LNCaP clone FGC (cell line): ENCODE measurements around the gene KMT5B.

Experiments
- DNase-seq: peaks from one replicate; pipeline ENCODE4 v3.0.0-alpha.2; 2011; ENCODE audit warnings: low read depth
- H3K4me3 ChIP-seq: 2 replicates; pipeline ENCODE4 v1.5.1; 2011; ENCODE audit warnings: mild to moderate bottlenecking, low read depth, low read length, control low read depth
- CTCF ChIP-seq: IDR thresholded peaks from 2 replicates; pipeline ENCODE4 v1.5.1; 2012; ENCODE audit warnings: mild to moderate bottlenecking; ENCODE audit not compliant: control insufficient read depth, insufficient read depth; ENCODE audit errors: extremely low read depth

The KMT5B gene

DNA sequence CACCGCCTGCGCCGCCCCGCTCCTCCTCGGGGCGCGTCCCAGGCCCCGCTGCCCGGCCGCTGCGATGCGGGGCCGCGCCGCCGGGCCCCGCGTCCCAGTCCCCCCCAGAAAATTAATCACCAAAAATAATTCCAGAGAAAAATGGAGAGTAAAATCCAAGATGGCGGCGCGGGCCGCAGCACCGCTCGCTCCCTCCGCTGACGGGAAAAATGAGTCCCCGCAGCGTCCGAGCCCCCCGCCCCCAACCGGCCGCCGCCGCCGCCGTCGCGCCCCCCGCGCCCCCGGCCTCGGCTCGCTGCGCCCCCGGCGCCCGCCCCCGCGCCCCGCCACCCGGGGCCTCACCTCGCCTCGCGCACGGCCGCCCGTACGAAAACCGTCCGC is at the start of gene KMT5B:
Gene KMT5B, minus strand, starts transcription at position 162 of the 381 bp plus-strand sequence. CDS start 23,220 bp downstream, outside the sequence.
- DNase-seq = no peak
- TF ChIP-seq CTCF = no peak
- H3K4me3 ChIP-seq = peak within 1 kb of the TSS; percentile 94

GRCh38 chr11:68262544-68262827 is 49.4 kb upstream of the KMT5B start:
- no peak for DNase-seq
- TF ChIP-seq CTCF = no peak
- H3K4me3 ChIP-seq = no peak overlapping the region

- DNase-seq = no peak
- TF ChIP-seq CTCF = no peak
- H3K4me3 ChIP-seq = no peak overlapping the region
These were observed 48.9 kb upstream of the KMT5B start for GRCh38 chr11:68261749-68262543.

DNA sequence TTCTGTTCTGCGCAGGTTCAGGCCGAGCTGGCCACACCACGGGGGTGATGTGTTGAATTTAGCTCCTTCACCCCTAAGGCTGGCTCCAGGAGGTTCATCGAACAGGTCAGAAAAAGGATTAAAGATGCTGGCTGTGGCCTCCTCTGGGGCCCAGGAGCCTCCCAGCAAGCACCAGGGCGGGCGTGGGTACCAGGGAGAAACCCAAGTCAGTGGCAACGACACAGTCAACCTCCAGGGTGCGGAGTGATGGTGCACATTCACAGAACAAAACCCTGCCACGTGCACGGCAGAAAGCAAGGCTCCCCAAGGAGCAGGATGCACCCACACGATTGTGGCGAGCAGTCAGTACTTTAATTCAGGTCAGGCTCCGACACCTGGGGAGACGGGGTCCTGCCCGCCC is 47.9 kb upstream of the KMT5B start:
- TF ChIP-seq CTCF = no peak
- H3K4me3 ChIP-seq = no peak overlapping the region
- no peak for DNase-seq

DNA sequence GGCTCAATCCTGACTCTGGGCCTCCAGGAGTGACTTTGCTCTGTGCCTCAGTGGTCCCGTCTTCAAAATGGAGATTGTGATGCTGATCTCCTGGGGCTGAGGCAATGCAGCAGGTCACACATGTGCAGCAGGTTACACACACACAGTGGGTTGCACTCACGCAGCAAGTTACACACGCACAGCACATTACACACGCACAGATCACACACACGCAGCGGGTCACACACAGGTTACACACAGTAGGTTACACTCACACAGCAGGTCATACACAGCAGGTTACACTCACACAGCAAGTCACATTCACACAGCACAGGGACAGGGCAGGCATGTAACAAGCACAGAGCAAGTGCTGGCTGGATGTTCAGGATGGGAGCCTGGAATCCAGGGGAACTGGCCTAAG is 47.4 kb upstream of the KMT5B start:
- no peak overlapping the region for H3K4me3 ChIP-seq

DNA sequence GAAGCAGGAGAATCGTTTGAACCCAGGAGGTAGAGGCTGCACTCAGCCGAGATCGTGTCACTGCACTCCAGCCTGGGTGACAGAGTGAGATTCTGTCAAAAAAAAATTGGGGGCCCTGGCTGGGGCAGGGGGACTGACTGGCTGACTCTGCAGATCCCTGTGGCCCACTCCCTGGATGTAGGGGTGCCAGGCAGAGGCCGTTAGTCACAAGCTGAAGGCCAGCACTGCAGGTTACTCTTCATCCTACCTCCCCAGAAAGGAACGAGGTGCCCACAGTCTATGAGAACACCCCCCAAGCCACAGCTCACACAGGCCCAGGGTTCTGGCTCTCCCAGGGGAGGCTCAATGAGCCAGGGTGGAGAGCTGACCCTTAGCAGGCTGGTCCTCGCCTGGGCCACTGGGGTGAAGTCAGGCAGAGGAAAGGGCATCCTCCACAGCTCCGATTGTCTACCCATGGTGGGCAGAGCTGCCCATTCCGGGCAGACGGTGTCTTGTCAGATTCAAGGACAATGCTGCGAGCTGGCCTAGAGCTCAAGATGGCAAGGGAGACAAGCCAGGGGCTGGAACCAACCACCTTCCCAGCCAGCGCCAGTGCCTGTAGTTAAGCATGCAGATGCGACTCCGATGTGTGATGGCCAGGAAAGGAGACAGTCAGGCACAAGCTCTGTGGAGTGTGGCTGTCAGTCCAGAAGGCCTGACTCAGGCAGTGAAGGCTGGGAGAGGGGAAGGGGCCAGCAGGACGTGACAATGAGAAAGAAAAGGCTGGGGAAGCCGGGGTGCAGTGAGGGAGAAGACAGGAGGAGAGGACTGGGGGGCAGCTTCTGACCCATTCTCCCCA is 46.2 kb upstream of the KMT5B start:
- H3K4me3 ChIP-seq = no peak overlapping the region
- DNase-seq = no peak
- TF ChIP-seq CTCF = no peak

More for the DNA sequence above, 47.4 kb upstream of the KMT5B start:
- no peak for TF ChIP-seq CTCF
- no peak for DNase-seq

DNA sequence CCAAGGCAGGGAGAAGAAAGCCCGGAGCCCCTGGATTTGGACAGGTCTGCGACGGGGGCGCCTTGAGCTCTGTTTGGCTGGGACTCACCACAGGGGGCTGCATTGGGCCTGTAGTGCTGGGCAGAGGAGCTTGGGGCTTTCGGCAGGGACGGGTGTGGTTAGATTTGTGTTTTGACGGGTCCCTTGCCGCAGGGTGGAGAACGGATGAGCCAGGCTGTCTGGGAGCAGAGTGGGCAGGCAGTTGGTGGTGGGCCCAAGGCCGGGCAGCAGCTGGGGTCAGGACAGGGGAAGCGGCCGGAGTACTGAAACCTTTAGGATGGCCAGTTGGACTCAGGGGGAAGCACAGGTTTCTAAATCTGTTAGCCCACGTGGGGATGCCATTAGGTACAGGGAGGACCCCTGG is 45.3 kb upstream of the KMT5B start:
- TF ChIP-seq CTCF = no peak
- DNase-seq = no peak
- H3K4me3 ChIP-seq = no peak overlapping the region
